ENCODE data around the gene OSBP2. TPM values are rescaled to one million over a fixed set of nuclear protein-coding genes. Genes with fewer than 3 reads are reported as not detected.

OSBP2 gene
- total and polyA plus RNA-seq, 10 of the 15 experiments (the other 5 are each of a cell fraction or from before 2014, with no cell fraction given) = 0.11 to 7.7 (median 3.6) TPM

DNA sequence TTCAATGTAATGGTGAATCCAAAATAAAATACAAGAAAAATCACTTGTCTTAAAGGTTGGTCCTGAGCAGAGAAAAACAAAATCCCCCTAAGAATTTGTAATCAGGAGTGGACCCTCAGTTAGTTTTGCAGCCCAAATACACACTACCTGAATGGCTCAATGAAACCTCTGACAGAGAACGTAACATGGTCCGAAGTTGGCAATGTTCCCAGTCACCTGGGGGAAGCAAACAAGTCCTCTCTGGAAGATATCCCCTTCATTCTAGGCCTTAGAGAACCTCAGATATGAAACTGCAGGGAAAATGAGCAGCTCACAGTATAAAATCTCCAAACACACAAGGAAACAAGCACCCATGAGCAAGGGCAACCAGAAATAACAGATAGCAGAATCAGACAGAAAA is 215.7 kb downstream of the OSBP2 start (continued):
- TF ChIP-seq, protein P1, sequence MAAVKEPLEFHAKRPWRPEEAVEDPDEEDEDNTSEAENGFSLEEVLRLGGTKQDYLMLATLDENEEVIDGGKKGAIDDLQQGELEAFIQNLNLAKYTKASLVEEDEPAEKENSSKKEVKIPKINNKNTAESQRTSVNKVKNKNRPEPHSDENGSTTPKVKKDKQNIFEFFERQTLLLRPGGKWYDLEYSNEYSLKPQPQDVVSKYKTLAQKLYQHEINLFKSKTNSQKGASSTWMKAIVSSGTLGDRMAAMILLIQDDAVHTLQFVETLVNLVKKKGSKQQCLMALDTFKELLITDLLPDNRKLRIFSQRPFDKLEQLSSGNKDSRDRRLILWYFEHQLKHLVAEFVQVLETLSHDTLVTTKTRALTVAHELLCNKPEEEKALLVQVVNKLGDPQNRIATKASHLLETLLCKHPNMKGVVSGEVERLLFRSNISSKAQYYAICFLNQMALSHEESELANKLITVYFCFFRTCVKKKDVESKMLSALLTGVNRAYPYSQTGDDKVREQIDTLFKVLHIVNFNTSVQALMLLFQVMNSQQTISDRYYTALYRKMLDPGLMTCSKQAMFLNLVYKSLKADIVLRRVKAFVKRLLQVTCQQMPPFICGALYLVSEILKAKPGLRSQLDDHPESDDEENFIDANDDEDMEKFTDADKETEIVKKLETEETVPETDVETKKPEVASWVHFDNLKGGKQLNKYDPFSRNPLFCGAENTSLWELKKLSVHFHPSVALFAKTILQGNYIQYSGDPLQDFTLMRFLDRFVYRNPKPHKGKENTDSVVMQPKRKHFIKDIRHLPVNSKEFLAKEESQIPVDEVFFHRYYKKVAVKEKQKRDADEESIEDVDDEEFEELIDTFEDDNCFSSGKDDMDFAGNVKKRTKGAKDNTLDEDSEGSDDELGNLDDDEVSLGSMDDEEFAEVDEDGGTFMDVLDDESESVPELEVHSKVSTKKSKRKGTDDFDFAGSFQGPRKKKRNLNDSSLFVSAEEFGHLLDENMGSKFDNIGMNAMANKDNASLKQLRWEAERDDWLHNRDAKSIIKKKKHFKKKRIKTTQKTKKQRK (IDR thresholded peaks at IDR 0.05; ENCODE audit: low read depth, low read length) = no peak
- TF ChIP-seq NFYA (IDR thresholded peaks at IDR 0.05; ENCODE audit: borderline replicate concordance, low read depth, low read length) (no peak), TAF1 (IDR thresholded peaks at IDR 0.05; ENCODE audit: borderline replicate concordance, low read depth, low read length) (no peak), SP1 (IDR thresholded peaks at IDR 0.05; ENCODE audit: low read depth, low read length) (no peak), ASH2L (IDR thresholded peaks at IDR 0.05; ENCODE audit: borderline replicate concordance, low read depth) (no peak), WRNIP1 (IDR thresholded peaks at IDR 0.05; ENCODE audit: borderline replicate concordance, low read depth, low read length) (no peak), KDM1A (IDR thresholded peaks at IDR 0.05; ENCODE audit: borderline replicate concordance) (no peak)
- TF ChIP-seq, protein P2, sequence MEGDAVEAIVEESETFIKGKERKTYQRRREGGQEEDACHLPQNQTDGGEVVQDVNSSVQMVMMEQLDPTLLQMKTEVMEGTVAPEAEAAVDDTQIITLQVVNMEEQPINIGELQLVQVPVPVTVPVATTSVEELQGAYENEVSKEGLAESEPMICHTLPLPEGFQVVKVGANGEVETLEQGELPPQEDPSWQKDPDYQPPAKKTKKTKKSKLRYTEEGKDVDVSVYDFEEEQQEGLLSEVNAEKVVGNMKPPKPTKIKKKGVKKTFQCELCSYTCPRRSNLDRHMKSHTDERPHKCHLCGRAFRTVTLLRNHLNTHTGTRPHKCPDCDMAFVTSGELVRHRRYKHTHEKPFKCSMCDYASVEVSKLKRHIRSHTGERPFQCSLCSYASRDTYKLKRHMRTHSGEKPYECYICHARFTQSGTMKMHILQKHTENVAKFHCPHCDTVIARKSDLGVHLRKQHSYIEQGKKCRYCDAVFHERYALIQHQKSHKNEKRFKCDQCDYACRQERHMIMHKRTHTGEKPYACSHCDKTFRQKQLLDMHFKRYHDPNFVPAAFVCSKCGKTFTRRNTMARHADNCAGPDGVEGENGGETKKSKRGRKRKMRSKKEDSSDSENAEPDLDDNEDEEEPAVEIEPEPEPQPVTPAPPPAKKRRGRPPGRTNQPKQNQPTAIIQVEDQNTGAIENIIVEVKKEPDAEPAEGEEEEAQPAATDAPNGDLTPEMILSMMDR (IDR thresholded peaks at IDR 0.05 in 2 of 3, conservative IDR thresholded peaks at IDR 0.05 in 1 of 3; ENCODE audit: control insufficient read depth in 2 of 3, extremely low read depth in 1 of 3, insufficient read depth in 1 of 3, low read depth in 3 of 3, low read length in 3 of 3) = no peak
- TF ChIP-seq, protein P3, sequence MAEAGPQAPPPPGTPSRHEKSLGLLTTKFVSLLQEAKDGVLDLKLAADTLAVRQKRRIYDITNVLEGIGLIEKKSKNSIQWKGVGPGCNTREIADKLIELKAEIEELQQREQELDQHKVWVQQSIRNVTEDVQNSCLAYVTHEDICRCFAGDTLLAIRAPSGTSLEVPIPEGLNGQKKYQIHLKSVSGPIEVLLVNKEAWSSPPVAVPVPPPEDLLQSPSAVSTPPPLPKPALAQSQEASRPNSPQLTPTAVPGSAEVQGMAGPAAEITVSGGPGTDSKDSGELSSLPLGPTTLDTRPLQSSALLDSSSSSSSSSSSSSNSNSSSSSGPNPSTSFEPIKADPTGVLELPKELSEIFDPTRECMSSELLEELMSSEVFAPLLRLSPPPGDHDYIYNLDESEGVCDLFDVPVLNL (IDR thresholded peaks at IDR 0.05; ENCODE audit: low read depth, low read length) = no peak
- TF ChIP-seq, protein P4, sequence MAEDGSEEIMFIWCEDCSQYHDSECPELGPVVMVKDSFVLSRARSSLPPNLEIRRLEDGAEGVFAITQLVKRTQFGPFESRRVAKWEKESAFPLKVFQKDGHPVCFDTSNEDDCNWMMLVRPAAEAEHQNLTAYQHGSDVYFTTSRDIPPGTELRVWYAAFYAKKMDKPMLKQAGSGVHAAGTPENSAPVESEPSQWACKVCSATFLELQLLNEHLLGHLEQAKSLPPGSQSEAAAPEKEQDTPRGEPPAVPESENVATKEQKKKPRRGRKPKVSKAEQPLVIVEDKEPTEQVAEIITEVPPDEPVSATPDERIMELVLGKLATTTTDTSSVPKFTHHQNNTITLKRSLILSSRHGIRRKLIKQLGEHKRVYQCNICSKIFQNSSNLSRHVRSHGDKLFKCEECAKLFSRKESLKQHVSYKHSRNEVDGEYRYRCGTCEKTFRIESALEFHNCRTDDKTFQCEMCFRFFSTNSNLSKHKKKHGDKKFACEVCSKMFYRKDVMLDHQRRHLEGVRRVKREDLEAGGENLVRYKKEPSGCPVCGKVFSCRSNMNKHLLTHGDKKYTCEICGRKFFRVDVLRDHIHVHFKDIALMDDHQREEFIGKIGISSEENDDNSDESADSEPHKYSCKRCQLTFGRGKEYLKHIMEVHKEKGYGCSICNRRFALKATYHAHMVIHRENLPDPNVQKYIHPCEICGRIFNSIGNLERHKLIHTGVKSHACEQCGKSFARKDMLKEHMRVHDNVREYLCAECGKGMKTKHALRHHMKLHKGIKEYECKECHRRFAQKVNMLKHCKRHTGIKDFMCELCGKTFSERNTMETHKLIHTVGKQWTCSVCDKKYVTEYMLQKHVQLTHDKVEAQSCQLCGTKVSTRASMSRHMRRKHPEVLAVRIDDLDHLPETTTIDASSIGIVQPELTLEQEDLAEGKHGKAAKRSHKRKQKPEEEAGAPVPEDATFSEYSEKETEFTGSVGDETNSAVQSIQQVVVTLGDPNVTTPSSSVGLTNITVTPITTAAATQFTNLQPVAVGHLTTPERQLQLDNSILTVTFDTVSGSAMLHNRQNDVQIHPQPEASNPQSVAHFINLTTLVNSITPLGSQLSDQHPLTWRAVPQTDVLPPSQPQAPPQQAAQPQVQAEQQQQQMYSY (CRISPR knock-in tag; IDR thresholded peaks at IDR 0.05) = no peak
- TF ChIP-seq, protein P5, sequence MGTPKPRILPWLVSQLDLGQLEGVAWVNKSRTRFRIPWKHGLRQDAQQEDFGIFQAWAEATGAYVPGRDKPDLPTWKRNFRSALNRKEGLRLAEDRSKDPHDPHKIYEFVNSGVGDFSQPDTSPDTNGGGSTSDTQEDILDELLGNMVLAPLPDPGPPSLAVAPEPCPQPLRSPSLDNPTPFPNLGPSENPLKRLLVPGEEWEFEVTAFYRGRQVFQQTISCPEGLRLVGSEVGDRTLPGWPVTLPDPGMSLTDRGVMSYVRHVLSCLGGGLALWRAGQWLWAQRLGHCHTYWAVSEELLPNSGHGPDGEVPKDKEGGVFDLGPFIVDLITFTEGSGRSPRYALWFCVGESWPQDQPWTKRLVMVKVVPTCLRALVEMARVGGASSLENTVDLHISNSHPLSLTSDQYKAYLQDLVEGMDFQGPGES (IDR thresholded peaks at IDR 0.05) = no peak
